Measurements from ENCODE around the gene BAZ2A. TPM values are rescaled to one million over a fixed set of nuclear protein-coding genes. Genes with fewer than 3 reads are reported as not detected.
"Not testable (repeated sequence)": the region's sequence is repeated elsewhere in the genome, so short reads cannot be mapped to it uniquely, and the experiment has no call there.

BAZ2A gene
- total RNA-seq, 1 donor from 2014 or later = 196 TPM

GRCh38 chr12:56590237-56590830, 39.8 kb downstream of the BAZ2A start:
- peaks cover 10% of the 10 kb centered on the region for H3K4me1 Mint-ChIP-seq (ENCODE audit: low read depth, unreplicated experiment)
- H3K27me3 Mint-ChIP-seq (ENCODE audit: unreplicated experiment) = peaks cover 8% of the 10 kb centered on the region
- no peak overlapping the region for H3K27ac Mint-ChIP-seq (ENCODE audit: unreplicated experiment)
- no peak overlapping the region for H3K4me3 Mint-ChIP-seq (ENCODE audit: unreplicated experiment)
- H3K36me3 Mint-ChIP-seq (ENCODE audit: unreplicated experiment) = no peaks in the 10 kb centered on the region
- DNase-seq = peak; percentile 38
- TF ChIP-seq CTCF (IDR thresholded peaks at IDR 0.05; ENCODE audit: partially characterized antibody, unreplicated experiment) = peak; percentile 35
- no peaks in the 10 kb centered on the region for H3K9me3 Mint-ChIP-seq (ENCODE audit: unreplicated experiment)

GRCh38 chr12:56589783-56590182, 40.3 kb downstream of the BAZ2A start:
- peaks cover 10% of the 10 kb centered on the region for H3K4me1 Mint-ChIP-seq (ENCODE audit: low read depth, unreplicated experiment)
- H3K4me3 Mint-ChIP-seq (ENCODE audit: unreplicated experiment) = no peak overlapping the region
- TF ChIP-seq CTCF (IDR thresholded peaks at IDR 0.05; ENCODE audit: partially characterized antibody, unreplicated experiment) = no peak

GRCh38 chr12:56585098-56585497, 45.0 kb downstream of the BAZ2A start:
- TF ChIP-seq CTCF (IDR thresholded peaks at IDR 0.05; ENCODE audit: partially characterized antibody, unreplicated experiment) = no peak
- H3K27me3 Mint-ChIP-seq (ENCODE audit: unreplicated experiment) = no peaks in the 10 kb centered on the region

More at GRCh38 chr12:56589783-56590182, 40.3 kb downstream of the BAZ2A start:
- Mint-ChIP-seq H3K27me3 (ENCODE audit: unreplicated experiment) (peaks cover 8% of the 10 kb centered on the region), H3K27ac (ENCODE audit: unreplicated experiment) (no peak overlapping the region), H3K9me3 (ENCODE audit: unreplicated experiment) (no peaks in the 10 kb centered on the region), H3K36me3 (ENCODE audit: unreplicated experiment) (no peaks in the 10 kb centered on the region)
- no peak for DNase-seq

GRCh38 chr12:56581418-56582145, 48.5 kb downstream of the BAZ2A start:
- Mint-ChIP-seq H3K4me1 (ENCODE audit: low read depth, unreplicated experiment) (no peaks in the 10 kb centered on the region), H3K9me3 (ENCODE audit: unreplicated experiment) (no peaks in the 10 kb centered on the region), H3K4me3 (ENCODE audit: unreplicated experiment) (no peak overlapping the region), H3K27me3 (ENCODE audit: unreplicated experiment) (no peaks in the 10 kb centered on the region), H3K36me3 (ENCODE audit: unreplicated experiment) (no peaks in the 10 kb centered on the region), H3K27ac (ENCODE audit: unreplicated experiment) (no peak overlapping the region)
- no peak for TF ChIP-seq CTCF (IDR thresholded peaks at IDR 0.05; ENCODE audit: partially characterized antibody, unreplicated experiment)
- DNase-seq = no peak

More at GRCh38 chr12:56585098-56585497, 45.0 kb downstream of the BAZ2A start:
- no peak overlapping the region for H3K27ac Mint-ChIP-seq (ENCODE audit: unreplicated experiment)
- no peak for DNase-seq
- no peaks in the 10 kb centered on the region for H3K36me3 Mint-ChIP-seq (ENCODE audit: unreplicated experiment)
- no peaks in the 10 kb centered on the region for H3K9me3 Mint-ChIP-seq (ENCODE audit: unreplicated experiment)
- no peaks in the 10 kb centered on the region for H3K4me1 Mint-ChIP-seq (ENCODE audit: low read depth, unreplicated experiment)
- no peak overlapping the region for H3K4me3 Mint-ChIP-seq (ENCODE audit: unreplicated experiment)

- Mint-ChIP-seq H3K4me3 (ENCODE audit: unreplicated experiment) (no peak overlapping the region), H3K27me3 (ENCODE audit: unreplicated experiment) (no peaks in the 10 kb centered on the region), H3K9me3 (ENCODE audit: unreplicated experiment) (no peaks in the 10 kb centered on the region), H3K4me1 (ENCODE audit: low read depth, unreplicated experiment) (no peaks in the 10 kb centered on the region), H3K36me3 (ENCODE audit: unreplicated experiment) (no peaks in the 10 kb centered on the region), H3K27ac (ENCODE audit: unreplicated experiment) (no peak overlapping the region)
- DNase-seq = no peak
- no peak for TF ChIP-seq CTCF (IDR thresholded peaks at IDR 0.05; ENCODE audit: partially characterized antibody, unreplicated experiment)
Measured at GRCh38 chr12:56578983-56579546, 51.1 kb downstream of the BAZ2A start.

GRCh38 chr12:56577248-56577647, 52.9 kb downstream of the BAZ2A start:
- not testable (repeated sequence) for H3K36me3 Mint-ChIP-seq (ENCODE audit: unreplicated experiment); H3K27me3 Mint-ChIP-seq (ENCODE audit: unreplicated experiment); H3K4me3 Mint-ChIP-seq (ENCODE audit: unreplicated experiment); H3K9me3 Mint-ChIP-seq (ENCODE audit: unreplicated experiment); DNase-seq; H3K4me1 Mint-ChIP-seq (ENCODE audit: low read depth, unreplicated experiment); H3K27ac Mint-ChIP-seq (ENCODE audit: unreplicated experiment)
